K562 (cell line): Measurements from ENCODE around the gene CCDC88C. TPM values are rescaled to one million over a fixed set of nuclear protein-coding genes. Genes with fewer than 3 reads are reported as not detected.

Experiments used
- ATAC-seq: fragments of 200-7000 bp; cut with Tn5 transposase; 3 replicates; pipeline ENCODE4 v1.9.1; 2020; ENCODE audit warnings: moderate library complexity
- BruUV-seq: library from RNA; stranded (reverse); fragments of 400-500 nt; replicated peaks from 2 replicates; lab custom pipeline; 2021; lab: Mats Ljungman, UMichigan
- CTCF ChIA-PET: fragments of 300-600 bp; formaldehyde crosslinking; extraction: SDS; loops from one replicate; lab custom pipeline; 2021; ENCODE audit warnings: low intra/inter-chr PET ratio; lab: Yijun Ruan, JAX
- POLR2A ChIA-PET: fragments of 300-600, 350-650 bp; sonication (Branson Sonifier 250); formaldehyde crosslinking; extraction: SDS; loops from one replicate; lab custom pipeline; 2021; ENCODE audit warnings: antibody characterized with exemption, inconsistent platforms; lab: Yijun Ruan, JAX
- DNase-seq, 4 experiments: peaks; one replicate each; pipeline versions ENCODE4 v3.0.0 to v3.0.0-alpha.2; 2011 to 2018; ENCODE audit warnings: low spot score in 3 of 4, mixed read lengths in 3 of 4; ENCODE audit errors: extremely low read depth in 1 of 4
- FAIRE-seq: peaks from 2 replicates; lab custom pipeline; 2011; peaks lifted over from hg19 to GRCh38; lab: Jason Lieb, UNC
- H2AFZ ChIP-seq: 2 replicates; pipeline ENCODE4 v1.6.0; 2011; ENCODE audit warnings: low read depth, low read length, control low read depth, inconsistent platforms
- H3K27ac ChIP-seq: fragments of 200-600 bp; 3 replicates; pipeline ENCODE4 v1.8.0; 2011; ENCODE audit warnings: low read depth, mild to moderate bottlenecking, control low read depth, inconsistent platforms, low read length, moderate library complexity, mixed read lengths; ENCODE audit errors: extremely low read depth
- H3K27me3 ChIP-seq, 2 experiments: fragments of 300-600 bp in 1 of 2; 2 replicates in 1 of 2; 3 replicates in 1 of 2; pipeline versions ENCODE4 v1.6.0 to v1.8.0; 2011; ENCODE audit warnings: inconsistent platforms in 2 of 2, low read length in 2 of 2, mild to moderate bottlenecking in 1 of 2, mixed read lengths in 1 of 2, moderate library complexity in 1 of 2; ENCODE audit not compliant: control insufficient read depth in 2 of 2, insufficient read depth in 2 of 2
- H3K36me3 ChIP-seq: fragments of 300-600 bp; 3 replicates; pipeline ENCODE4 v1.8.0; 2011; ENCODE audit warnings: mild to moderate bottlenecking, low read length, inconsistent platforms; ENCODE audit not compliant: control insufficient read depth, insufficient read depth
- H3K4me1 ChIP-seq, 2 experiments: fragments of 200-600 bp in 1 of 2; replicated peaks in 1 of 2; 2 replicates in 1 of 2; 3 replicates in 1 of 2; pipeline versions ENCODE4 v1.5.1 to v1.8.0; 2011; ENCODE audit warnings: inconsistent platforms in 2 of 2, low read length in 2 of 2, mild to moderate bottlenecking in 1 of 2, mixed read lengths in 1 of 2, moderate library complexity in 1 of 2; ENCODE audit not compliant: control insufficient read depth in 2 of 2, insufficient read depth in 2 of 2
- H3K4me2 ChIP-seq: 2 replicates; pipeline ENCODE4 v1.6.1; 2011; ENCODE audit warnings: low read length, control low read depth, inconsistent platforms, mixed read lengths; ENCODE audit not compliant: insufficient read depth
- H3K4me3 ChIP-seq: fragments of 200-600 bp; sonication (generic), shearing (Covaris generic); 2 replicates; pipeline ENCODE4 v1.5.1; 2016; ENCODE audit warnings: control low read depth, inconsistent platforms
- H3K79me2 ChIP-seq: fragments of 200-600 bp; 3 replicates; pipeline ENCODE4 v1.8.0; 2011; ENCODE audit warnings: low read length, inconsistent platforms; ENCODE audit not compliant: control insufficient read depth, insufficient read depth
- H3K9ac ChIP-seq, 2 experiments: 2 replicates each; pipeline versions ENCODE4 v1.6.0 to v1.6.1; 2011; ENCODE audit warnings: low read depth in 2 of 2, low read length in 2 of 2, control low read depth in 1 of 2, inconsistent platforms in 1 of 2, mild to moderate bottlenecking in 1 of 2, mixed read lengths in 1 of 2; ENCODE audit not compliant: insufficient read depth in 1 of 2
- H3K9me1 ChIP-seq: one replicate; pipeline ENCODE4 v1.6.0; 2011; ENCODE audit warnings: inconsistent platforms, mild to moderate bottlenecking, low read length, moderate library complexity; ENCODE audit not compliant: control insufficient read depth, insufficient read depth
- H3K9me3 ChIP-seq: replicated peaks from 2 replicates; pipeline ENCODE4 v1.5.1; 2011; ENCODE audit warnings: low read depth, low read length, inconsistent platforms; ENCODE audit not compliant: control insufficient read depth, insufficient read depth
- H4K20me1 ChIP-seq: replicated peaks from 2 replicates; pipeline ENCODE4 v1.6.1; 2011; ENCODE audit warnings: low read length, inconsistent platforms, mixed read lengths; ENCODE audit not compliant: control insufficient read depth, insufficient read depth
- ATF7 ChIP-seq: fragments of 450-650 bp; IDR thresholded peaks from 2 replicates; pipeline ENCODE4 v1.7.1; 2014; ENCODE audit warnings: mild to moderate bottlenecking, moderate library complexity
- DACH1 ChIP-seq: fragments of 450-650 bp; IDR thresholded peaks from 2 replicates; pipeline ENCODE4 v1.6.1; 2018; ENCODE audit not compliant: partially characterized antibody
- FOXJ3 ChIP-seq: sonication (generic); formaldehyde crosslinking; IDR thresholded peaks from 2 replicates; pipeline ENCODE4 v1.4.0; 2020; ENCODE audit warnings: mild to moderate bottlenecking, missing genetic modification reagents
- GABPB1 ChIP-seq: sonication (generic); formaldehyde crosslinking; IDR thresholded peaks from 2 replicates; pipeline ENCODE4 v1.8.0; 2022; ENCODE audit warnings: mild to moderate bottlenecking, missing genetic modification reagents
- GABPB2 ChIP-seq: fragments of 250-450 bp; sonication (Bioruptor Pico); conservative IDR thresholded peaks from 2 replicates; pipeline ENCODE4 v1.5.1; 2021; ENCODE audit warnings: mild to moderate bottlenecking
- HMGN3 ChIP-seq: IDR thresholded peaks from 2 replicates; pipeline ENCODE4 v1.6.1; 2011; ENCODE audit warnings: borderline replicate concordance, low read depth, mild to moderate bottlenecking, mixed read lengths, low read length; ENCODE audit not compliant: insufficient read length; ENCODE audit errors: extremely low read depth
- KHSRP ChIP-seq: fragments of 450-650 bp; IDR thresholded peaks from 2 replicates; pipeline ENCODE4 v1.6.1; 2017
- MTA1 ChIP-seq: fragments of 450-650 bp; IDR thresholded peaks from 2 replicates; pipeline ENCODE4 v1.6.1; 2017; ENCODE audit warnings: borderline replicate concordance
- NFYB ChIP-seq: IDR thresholded peaks from 2 replicates; pipeline ENCODE4 v1.6.1; 2011; ENCODE audit warnings: mild to moderate bottlenecking, moderate library complexity; ENCODE audit not compliant: insufficient read length; ENCODE audit errors: extremely low read depth
- TCF15 ChIP-seq: fragments of 250-450 bp; sonication (Bioruptor Pico); IDR thresholded peaks from 2 replicates; pipeline ENCODE4 v1.8.0; 2022; ENCODE audit warnings: moderate library complexity, mild to moderate bottlenecking, inconsistent platforms
- ZNF143 ChIP-seq: sonication (generic); formaldehyde crosslinking; IDR thresholded peaks from 2 replicates; pipeline ENCODE4 v1.9.0; 2022; ENCODE audit warnings: mild to moderate bottlenecking, missing genetic modification reagents
- ZNF316 ChIP-seq: fragments of 450-650 bp; IDR thresholded peaks from 2 replicates; pipeline ENCODE4 v1.6.1; 2016
- WGBS: fragments of 100-300 bp; shearing (Covaris generic); methylation state at CpG from one replicate; pipeline ENCODE4 v1.1.6; 2016; ENCODE audit warnings: low coverage, mixed read lengths; ENCODE audit not compliant: insufficient coverage; ENCODE audit errors: missing lambda C conversion rate; 5-methylcytosine and 5-hydroxymethylcytosine counted together
- in situ Hi-C: fragments of 300-500 bp; cut with MboI; formaldehyde crosslinking; loops from 4 replicates; pipeline ENCODE4 v1.15.0; 2018; ENCODE audit warnings: inconsistent platforms, mixed read lengths
- intact Hi-C: fragments of 100-400 bp; cut with micrococcal nuclease; formaldehyde crosslinking; loops from 2 replicates; pipeline ENCODE4 v1.14.2; 2022
- polyA plus RNA-seq, 8 experiments: library from polyadenylated mRNA; depleted of rRNA in 4 of 8; stranded (reverse) in 5 of 8; unstranded in 3 of 8; fragments of >200 nt; fragmentation: Nextera tagmentation in 2 of 8; fragmentation: Illumina TruSeq in 1 of 8; extraction: Ambion mirVana in 2 of 8; extraction: Trizol in 1 of 8; gene quantifications; 2 replicates each; pipeline versions ENCODE4 v1.2.1 to v1.2.3, GENCODE V29; 2011 to 2014; ENCODE audit warnings: inconsistent platforms in 1 of 8, missing spikeins in 1 of 8
- total RNA-seq, 7 experiments: library from RNA; depleted of rRNA in 6 of 7; stranded (reverse); fragments of >200 nt in 6 of 7; fragmentation: Illumina TruSeq in 2 of 7; extraction: Trizol in 2 of 7; gene quantifications; 2 replicates each; pipeline versions ENCODE4 v1.2.1 to v1.2.3, GENCODE V29; 2011 to 2021; ENCODE audit warnings: low replicate concordance in 1 of 7
- TF ChIP-seq, protein P1 (sequence below), 2 experiments: fragments of 450-650 bp in 1 of 2; sonication (generic) in 1 of 2; formaldehyde crosslinking; conservative IDR thresholded peaks; 2 replicates each; pipeline versions ENCODE4 v1.4.0 to v1.8.1; 2020 to 2022; ENCODE audit warnings: mild to moderate bottlenecking in 1 of 2, missing genetic modification reagents in 1 of 2
- TF ChIP-seq, protein P2 (sequence below): fragments of 450-650 bp; IDR thresholded peaks from one replicate; pipeline ENCODE4 v1.6.1; 2018; ENCODE audit warnings: mild to moderate bottlenecking, moderate library complexity; ENCODE audit not compliant: partially characterized antibody
- TF ChIP-seq, protein P3 (sequence below), 2 experiments: fragments of 450-650 bp; IDR thresholded peaks; 2 replicates each; pipeline ENCODE4 v1.6.1; 2016

The CCDC88C gene
- total and polyA plus RNA-seq, 9 of the 15 experiments (the other 6 are each of a cell fraction or from before 2014, with no cell fraction given) = 0.62 to 22.5 (median 10.7) TPM

DNA sequence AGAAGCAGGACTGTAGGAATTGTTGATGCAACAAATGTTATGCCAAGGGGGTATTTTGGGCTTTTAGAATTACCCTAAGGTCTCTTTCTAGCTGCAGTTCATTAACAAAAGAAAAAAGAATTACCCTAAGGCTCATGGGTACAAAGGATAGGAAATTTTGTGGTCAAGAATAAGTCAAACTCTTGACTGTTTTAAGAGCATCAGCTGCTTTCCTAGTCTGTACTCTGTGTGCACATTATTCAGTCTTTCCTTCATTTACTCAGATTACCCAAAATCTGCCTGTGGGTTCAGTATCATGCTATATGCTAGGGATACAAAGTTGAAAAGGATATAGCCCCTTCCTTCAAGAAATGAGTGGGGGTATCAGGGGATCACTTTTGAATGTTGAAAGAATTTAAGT lies 36.5 kb upstream of the CCDC88C start (continued):
- TF ChIP-seq, protein P1, sequence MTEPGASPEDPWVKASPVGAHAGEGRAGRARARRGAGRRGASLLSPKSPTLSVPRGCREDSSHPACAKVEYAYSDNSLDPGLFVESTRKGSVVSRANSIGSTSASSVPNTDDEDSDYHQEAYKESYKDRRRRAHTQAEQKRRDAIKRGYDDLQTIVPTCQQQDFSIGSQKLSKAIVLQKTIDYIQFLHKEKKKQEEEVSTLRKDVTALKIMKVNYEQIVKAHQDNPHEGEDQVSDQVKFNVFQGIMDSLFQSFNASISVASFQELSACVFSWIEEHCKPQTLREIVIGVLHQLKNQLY (CRISPR knock-in tag; conservative IDR thresholded peaks at IDR 0.05) = no peak
- TF ChIP-seq ZNF316 (no peak), KHSRP (no peak), FOXJ3 (CRISPR knock-in tag) (no peak), HMGN3 (no peak)

- peak; percentile 33; the same call in 2 of the 3 replicates for ATAC-seq
- ChIA-PET POLR2A (no interaction called here), CTCF (no interaction called here)
- no peaks in the 10 kb centered on the region; the same call in 2 of the 3 replicates for H3K79me2 ChIP-seq
- no peak overlapping the region for H3K4me3 ChIP-seq
- H3K27me3 ChIP-seq = no peaks in the 10 kb centered on the region
- H3K4me2 ChIP-seq = no peak overlapping the region
- WGBS = 72% methylated on average over 5 of the region's 5 CpGs
- peaks cover 52% of the 10 kb centered on the region for H3K36me3 ChIP-seq
- no peak for DNase-seq
- BruUV-seq = no TSS peak
- no peak overlapping the region for H2AFZ ChIP-seq
- intact Hi-C loops = no loop called here
- in situ Hi-C loops = no loop called here
- H3K4me1 ChIP-seq = no peaks in the 10 kb centered on the region; a peak in 1 of 5 replicates
- H4K20me1 ChIP-seq = no peaks in the 10 kb centered on the region
- no peaks in the 10 kb centered on the region for H3K9me3 ChIP-seq
- H3K27ac ChIP-seq = no peak overlapping the region
- H3K9ac ChIP-seq = no peak overlapping the region
- H3K9me1 ChIP-seq = no peaks in the 10 kb centered on the region
- FAIRE-seq = no peak
- TF ChIP-seq TCF15 = no peak
- TF ChIP-seq NFYB = no peak
- no peak for TF ChIP-seq ZNF143 (CRISPR knock-in tag)
- TF ChIP-seq GABPB2 (CRISPR knock-in tag) = no peak
- TF ChIP-seq GABPB1 (CRISPR knock-in tag) = no peak
- TF ChIP-seq ATF7 = no peak
- TF ChIP-seq, protein P2, sequence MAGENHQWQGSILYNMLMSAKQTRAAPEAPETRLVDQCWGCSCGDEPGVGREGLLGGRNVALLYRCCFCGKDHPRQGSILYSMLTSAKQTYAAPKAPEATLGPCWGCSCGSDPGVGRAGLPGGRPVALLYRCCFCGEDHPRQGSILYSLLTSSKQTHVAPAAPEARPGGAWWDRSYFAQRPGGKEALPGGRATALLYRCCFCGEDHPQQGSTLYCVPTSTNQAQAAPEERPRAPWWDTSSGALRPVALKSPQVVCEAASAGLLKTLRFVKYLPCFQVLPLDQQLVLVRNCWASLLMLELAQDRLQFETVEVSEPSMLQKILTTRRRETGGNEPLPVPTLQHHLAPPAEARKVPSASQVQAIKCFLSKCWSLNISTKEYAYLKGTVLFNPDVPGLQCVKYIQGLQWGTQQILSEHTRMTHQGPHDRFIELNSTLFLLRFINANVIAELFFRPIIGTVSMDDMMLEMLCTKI = no peak
- TF ChIP-seq, protein P3, sequence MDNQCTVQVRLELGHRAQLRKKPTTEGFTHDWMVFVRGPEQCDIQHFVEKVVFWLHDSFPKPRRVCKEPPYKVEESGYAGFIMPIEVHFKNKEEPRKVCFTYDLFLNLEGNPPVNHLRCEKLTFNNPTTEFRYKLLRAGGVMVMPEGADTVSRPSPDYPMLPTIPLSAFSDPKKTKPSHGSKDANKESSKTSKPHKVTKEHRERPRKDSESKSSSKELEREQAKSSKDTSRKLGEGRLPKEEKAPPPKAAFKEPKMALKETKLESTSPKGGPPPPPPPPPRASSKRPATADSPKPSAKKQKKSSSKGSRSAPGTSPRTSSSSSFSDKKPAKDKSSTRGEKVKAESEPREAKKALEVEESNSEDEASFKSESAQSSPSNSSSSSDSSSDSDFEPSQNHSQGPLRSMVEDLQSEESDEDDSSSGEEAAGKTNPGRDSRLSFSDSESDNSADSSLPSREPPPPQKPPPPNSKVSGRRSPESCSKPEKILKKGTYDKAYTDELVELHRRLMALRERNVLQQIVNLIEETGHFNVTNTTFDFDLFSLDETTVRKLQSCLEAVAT (IDR thresholded peaks at IDR 0.05) = no peak
- TF ChIP-seq DACH1 = no peak
- TF ChIP-seq MTA1 = no peak
Measured at GRCh38 chr14:91453744-91454143, 36.1 kb upstream of the CCDC88C start.
